ENCODE results near the gene SH3RF2.

The SH3RF2 gene

DNA sequence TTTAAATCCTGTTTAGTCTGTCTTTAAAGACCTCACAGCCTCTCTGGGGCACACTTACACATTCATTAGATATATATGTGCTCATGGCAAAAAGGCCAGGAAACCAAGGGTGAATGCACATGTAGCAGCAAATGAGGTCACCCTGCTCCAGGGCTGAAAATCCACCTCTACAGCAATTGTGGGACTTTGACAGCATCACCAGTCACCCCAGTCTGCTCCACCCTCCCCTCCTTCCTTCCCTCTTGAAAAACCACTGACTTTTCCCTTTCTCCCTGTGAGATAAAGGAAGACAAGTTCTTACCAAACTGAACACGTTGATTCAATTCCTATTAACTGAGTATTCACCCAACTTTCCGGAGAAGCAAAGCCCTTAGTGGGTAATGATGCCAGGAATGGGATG lies 15.2 kb upstream of the SH3RF2 start:
- no peak for DNase-seq (ENCODE audit: low spot score)

DNA sequence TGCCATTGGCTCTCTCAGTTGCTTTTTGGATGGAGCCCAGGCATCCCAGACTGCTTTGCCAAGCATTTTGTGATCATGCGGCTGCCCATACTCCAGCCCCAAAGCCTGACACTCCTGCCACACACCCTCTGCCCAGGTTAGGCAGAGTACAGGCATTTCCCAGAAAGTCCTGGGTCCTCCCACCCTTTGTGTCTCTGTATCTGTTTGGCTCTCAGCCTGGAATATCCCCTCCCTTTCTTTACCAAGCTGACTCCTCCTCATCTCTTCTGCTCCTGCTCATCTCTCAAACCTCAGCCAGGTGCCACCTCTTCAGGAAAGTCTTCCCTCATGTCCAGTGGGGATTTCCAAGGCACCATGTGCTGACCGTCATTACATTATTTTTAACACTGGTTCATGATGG lies 14.3 kb upstream of the SH3RF2 start:
- DNase-seq (ENCODE audit: low spot score): no peak

DNA sequence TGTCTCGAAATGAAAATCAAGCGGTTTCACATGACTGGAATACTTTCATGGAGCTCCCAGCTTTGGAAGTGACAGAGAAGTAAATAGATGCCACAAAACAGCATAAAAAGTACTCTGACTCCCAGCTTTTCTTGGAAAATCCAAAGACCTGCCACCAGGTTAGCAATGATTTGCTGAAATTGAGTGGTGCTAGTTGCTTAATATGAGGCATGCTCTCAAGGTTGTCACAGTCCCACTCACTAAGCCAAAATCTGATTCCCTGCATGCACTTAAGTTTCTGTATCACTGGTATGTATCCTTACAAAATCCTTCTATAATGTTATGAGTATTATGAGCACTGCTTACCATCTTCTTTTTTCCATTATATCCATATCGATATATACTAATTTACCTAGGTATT lies 13.0 kb upstream of the SH3RF2 start:
- no peak for DNase-seq (ENCODE audit: low spot score)

DNA sequence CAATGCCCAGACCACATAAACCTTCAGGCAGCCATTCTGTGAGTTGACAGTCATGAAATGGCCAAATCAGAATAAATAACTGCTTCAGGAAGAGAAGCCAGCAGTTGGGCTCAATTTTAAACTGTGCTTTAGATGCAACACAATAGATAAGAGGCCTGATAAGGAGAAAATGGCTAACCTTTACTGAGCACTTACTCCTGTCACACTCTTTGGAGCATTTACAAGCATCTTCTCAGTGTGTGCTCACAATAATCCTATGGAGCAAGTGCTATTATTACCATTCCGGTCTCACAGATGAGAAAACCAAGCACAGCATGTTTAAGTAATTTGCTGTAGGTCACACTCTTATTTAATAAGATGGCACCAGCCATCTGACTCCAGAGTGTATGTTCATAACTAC lies 11.5 kb upstream of the SH3RF2 start:
- no peak for DNase-seq (ENCODE audit: low spot score)

DNA sequence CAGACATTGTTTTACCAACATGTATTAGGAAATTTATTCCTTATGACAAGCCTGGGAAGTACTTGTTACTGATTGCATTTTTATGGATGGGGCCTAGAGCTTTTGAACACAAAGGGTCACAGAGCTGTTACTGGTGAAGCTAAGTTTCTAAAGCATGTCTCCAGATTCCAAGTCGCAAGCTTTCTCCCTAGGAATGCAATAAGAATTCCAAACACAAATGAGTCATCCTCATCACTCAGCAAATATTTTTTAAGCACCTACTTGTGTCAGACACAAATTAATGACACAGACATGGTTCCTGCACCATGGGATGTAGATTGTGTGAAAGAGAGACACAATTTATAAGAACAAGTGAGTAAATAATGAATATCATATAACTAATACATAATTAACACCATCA lies 11.0 kb upstream of the SH3RF2 start:
- peak; percentile 69 for DNase-seq (ENCODE audit: low spot score)

DNA sequence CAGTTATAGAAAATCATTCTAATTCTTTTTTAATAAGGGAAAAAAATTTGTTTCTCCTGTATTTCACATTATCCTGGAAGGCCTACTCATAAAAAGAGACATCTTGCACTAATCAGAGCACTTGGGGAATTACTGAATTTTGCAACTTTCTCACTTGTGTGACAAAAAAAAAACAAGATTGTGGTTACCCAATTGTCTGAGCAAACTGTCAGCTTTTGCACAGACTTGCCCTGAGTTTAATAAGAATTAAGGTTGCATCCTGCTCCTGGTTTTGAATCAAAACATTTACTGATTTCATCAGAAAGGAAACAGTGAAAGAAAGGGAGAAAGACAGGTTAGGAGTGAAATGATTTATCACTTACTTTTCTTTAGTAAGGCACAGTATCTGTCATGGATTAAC lies 10.6 kb upstream of the SH3RF2 start:
- no peak for DNase-seq (ENCODE audit: low spot score)

DNA sequence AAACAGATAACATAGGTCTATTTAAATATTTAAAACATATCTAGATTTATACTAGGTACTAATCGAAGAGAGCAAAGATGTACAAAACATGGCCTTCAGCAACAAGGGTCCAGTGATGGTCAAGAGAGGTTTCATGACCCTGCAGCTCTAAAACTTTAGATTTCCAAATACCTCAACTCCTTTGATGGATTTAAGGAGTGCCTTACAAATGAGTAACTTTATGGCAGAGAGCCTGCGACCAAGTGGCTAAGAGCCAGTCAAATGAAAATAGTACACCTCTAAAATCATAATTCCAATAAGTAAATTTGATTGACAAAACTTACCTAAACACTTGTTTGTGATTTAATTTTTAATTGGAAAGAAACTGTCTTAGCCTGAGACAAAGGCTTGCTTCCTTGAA lies 4.7 kb upstream of the SH3RF2 start:
- no peak for DNase-seq (ENCODE audit: low spot score)

DNA sequence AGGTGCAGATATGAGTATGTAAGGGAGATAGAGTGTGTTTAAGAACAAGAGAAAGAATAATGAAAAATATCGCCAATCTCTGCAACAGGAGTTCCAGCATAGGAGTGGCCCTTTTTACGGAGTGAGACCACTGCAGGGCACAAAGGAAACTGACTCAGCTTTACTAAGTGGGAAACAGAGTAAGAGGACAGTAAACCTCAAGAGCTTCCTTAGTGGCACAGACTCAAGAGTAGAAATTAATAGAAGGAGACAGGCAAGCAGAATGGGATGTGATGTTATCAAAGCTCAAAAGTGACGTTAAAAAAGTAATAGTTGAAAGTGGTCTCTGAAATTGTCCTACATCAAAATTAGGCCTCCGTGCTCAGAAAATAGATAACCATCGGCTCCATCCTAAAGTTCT lies 2.1 kb upstream of the SH3RF2 start:
- DNase-seq (ENCODE audit: low spot score): no peak

DNA sequence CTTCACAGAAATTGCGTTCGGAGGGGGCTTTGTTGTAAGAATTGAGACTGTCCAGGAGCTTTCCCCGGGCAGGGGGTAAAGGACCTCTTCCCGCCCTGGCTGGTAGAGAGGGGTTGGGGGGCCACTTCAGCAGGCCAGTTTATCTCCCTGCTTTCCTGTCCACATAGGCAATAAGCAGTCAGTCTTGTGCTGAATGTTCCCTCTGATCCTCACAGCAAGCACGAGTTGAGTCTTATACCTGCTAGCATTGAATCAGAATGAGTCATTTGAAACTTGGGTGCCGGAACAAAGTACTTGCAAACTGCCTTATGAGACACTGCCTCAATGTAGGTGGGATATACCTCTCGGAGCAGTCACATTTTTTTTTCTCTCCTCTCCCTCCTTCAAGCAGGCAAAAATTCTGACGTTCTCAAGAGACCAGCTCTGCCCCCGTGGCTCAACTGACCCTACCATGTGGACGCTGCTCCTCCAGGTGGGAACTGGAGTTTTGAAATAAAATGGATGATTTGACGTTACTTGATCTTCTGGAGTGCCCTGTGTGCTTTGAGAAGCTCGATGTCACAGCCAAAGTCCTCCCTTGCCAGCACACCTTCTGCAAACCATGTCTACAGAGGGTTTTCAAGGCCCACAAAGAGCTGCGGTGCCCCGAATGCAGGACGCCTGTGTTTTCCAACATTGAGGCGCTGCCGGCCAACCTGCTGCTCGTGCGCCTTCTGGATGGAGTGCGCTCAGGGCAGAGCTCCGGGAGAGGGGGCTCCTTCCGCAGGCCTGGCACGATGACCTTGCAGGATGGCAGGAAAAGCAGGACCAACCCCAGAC lies 1.3 kb downstream of the SH3RF2 start:
- DNase-seq (ENCODE audit: low spot score): no peak

DNA sequence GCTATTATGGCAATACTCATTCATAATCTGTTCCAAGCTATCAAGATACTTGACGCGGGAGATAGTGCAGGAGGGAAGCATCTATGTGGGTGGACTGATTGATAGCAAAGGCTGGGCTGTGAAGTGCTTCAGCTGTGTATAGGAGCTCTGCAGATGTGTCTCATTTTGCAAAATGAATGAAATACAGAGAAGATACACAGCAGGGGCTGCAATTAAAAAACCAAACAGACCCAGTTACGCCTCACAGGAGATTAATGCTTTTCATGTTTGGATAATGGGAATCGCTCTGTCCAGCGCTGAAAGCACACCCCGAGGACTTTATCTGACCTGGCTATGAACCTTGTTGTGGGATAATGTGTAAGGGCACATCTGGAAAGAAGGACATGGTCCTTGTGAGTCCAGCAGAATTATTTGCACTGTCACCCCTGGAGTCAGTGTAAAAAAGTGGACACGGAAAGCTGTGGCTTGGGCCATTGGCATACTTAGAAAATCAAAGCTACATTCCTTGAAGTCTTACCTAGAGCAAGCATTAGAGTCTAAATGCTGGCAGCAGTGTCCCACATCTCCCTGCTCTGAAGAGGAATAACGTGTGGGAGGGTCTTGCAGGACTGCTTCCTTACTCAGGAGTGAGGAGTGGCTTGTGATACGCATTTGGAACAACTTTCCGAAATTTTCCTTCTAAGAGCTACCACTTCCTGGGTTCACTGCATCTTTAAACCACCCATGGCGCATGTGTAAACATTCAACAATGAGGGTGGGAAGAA lies 2.6 kb downstream of the SH3RF2 start:
- no peak for DNase-seq (ENCODE audit: low spot score)

DNA sequence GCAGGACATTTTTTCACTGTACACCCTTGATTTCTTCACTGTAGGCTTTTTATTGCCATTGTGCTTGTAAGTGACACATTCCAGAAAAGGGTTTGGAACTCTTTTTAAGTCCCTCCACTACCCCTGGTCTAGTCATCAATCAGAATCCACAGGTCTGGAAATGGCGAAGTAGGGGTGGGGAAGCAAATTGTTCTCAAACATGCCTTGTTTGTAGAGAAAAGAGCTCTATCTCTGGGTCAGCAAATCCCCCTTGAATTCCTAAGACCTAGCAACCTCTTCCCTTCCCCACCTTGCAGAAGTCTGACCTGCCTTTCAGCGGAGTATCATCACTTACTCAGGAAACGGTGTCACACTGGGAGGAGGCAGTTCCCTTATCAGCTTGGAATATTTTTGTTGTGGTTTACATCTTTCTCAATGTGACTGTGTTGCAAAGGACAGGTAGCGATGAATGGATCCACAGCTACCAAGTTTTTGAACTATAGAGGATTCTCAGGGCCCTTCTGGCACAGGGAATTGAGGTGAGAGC lies 3.2 kb downstream of the SH3RF2 start:
- no peak for DNase-seq (ENCODE audit: low spot score)

DNA sequence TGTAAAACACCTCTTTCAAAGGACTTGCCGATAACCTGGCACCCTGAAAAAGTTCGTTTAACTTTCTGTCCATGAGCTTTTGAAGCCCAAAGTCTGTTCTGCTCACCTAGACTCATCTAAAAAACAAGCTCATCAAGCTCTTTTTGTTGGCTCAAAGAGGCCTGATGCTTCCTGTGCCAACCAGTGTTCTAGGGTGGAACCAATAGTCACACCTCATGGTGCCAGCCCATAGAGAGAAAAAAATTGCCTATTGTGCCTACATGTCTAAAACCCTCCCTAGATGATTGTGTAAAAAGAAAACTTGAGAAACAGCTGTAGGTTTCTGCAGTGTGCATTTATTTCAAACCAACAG lies 4.7 kb downstream of the SH3RF2 start:
- no peak for DNase-seq (ENCODE audit: low spot score)

DNA sequence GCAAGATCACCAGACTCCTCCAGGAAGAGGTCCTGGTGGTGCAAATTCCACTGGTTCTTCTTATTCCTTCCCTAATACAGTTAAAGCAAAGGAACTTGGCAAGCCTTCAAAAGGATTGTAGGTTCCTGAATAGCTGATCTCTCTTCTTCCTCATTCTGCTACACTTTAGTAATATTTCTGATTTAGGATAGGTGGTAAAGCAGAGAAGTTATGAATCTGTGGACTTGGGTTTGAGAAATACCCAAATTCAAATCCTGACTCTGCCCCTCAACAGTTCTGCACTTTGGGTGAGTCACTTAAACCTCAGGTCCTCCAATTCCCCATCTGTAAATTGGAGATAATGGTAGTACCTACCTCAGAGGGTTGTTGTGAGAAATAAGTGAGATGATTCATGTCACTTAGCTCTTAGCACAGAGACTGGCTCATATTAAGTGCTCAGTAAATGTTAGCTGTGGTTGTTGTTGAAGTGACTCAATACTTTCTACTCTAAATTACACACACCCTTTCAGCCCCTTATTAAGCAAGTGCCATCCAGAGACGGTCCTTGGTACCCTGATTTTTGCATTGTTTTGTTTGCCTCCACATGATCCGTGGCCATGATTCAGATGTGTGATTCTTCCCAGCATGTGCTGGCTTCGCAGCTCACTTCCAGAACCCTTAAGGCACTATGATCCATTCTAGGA lies 5.2 kb downstream of the SH3RF2 start:
- no peak for DNase-seq (ENCODE audit: low spot score)

DNA sequence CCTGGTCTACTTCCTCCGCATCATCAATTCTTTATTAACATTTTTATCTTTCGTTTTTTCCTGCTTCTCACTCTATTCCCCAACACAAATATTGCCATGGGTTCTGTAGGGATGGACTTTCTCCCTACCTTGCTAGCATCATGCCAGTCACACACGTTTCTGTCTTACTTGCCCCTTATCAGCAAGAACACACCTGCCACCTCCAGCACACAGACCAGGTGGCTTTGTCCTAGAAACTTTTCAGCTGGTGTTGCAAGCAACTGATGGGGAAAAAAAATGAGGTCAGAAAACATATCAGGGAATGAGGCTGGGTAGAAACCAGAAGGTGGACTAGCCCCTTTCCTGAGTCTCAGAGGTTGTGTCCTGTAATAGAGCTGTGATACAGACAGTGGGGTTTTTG lies 5.8 kb downstream of the SH3RF2 start:
- DNase-seq (ENCODE audit: low spot score): no peak

DNA sequence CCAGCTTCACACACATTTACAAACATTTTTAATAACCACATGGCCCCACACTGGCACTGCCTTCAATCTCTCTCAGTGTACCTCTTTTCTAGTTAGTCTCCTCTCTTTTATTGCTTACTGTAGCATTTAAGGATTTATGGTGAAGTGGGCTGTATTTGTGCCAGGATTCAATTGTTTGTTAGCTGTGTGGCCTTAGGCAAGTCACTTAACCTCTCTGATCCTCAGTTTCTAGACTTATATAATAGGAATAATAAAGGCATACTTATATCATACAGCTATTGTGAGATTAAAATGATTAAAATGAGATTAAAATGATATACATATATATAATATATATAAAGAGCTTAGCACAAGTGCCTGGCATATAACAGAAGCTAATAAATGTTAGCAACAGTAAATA lies 6.4 kb downstream of the SH3RF2 start:
- no peak for DNase-seq (ENCODE audit: low spot score)

DNA sequence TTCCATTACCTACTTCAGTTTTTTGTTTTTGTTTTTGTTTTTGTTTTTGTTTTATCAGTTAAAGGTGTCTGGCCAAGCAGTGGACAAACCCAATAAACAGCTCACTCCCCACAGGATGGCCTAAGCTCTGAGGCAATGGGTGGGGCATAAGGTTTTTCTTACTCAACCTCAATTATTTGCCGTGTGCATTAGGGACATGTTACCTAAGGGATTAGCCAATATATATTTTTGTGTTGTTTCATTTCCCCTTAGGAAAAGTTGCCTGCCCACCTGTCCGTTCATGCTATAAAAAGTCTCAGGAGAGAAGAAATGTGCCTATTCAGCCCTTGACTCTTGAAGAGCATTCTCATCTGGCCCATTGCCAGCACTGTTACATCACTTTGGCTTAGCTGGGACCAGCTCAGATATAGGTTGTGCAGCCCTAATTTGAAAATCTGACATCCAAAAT lies 7.3 kb downstream of the SH3RF2 start:
- no peak for DNase-seq (ENCODE audit: low spot score)

DNA sequence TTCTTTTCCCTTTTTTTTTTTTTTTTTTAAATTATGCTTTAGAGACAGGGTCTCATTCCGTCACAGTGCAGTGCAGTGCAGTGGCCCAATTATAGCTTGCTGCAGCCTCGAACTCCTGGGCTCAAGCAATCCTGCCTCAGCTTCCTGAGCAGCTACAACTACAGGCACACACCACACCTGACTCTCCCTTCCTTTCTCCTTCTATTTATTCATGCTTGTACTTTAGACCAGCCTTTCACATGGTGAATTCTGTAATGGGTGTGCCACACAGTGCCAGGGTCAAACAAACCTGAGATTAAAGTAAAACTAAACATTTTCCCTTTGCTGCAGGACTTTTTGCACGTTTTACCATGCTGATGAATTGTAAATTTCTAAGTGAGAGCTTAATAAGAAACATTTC lies 8.0 kb downstream of the SH3RF2 start:
- DNase-seq (ENCODE audit: low spot score): no peak

DNA sequence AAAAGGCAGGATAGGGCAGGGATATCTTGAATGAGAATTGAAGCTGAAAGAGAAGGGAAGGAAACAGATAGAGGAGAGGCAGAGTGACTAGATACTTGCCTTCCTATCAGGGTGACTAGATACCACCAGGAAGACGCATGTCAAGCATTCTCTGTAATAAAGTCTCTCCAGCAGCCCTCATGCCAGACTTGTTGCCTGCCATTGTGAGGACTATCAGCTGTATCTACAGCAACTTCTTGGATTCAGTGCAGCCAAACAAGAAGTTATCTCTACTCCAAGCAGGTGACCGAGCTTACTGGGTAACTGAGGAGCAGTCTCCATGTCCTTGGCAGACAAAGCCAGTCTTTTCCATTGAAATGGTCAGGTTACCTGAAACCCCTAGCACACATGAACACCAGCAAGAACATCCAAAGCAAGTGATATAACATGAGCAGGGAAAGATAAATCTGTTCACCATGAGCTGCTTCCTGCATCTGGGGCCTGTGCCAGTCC lies 9.3 kb downstream of the SH3RF2 start:
- DNase-seq (ENCODE audit: low spot score): no peak

DNA sequence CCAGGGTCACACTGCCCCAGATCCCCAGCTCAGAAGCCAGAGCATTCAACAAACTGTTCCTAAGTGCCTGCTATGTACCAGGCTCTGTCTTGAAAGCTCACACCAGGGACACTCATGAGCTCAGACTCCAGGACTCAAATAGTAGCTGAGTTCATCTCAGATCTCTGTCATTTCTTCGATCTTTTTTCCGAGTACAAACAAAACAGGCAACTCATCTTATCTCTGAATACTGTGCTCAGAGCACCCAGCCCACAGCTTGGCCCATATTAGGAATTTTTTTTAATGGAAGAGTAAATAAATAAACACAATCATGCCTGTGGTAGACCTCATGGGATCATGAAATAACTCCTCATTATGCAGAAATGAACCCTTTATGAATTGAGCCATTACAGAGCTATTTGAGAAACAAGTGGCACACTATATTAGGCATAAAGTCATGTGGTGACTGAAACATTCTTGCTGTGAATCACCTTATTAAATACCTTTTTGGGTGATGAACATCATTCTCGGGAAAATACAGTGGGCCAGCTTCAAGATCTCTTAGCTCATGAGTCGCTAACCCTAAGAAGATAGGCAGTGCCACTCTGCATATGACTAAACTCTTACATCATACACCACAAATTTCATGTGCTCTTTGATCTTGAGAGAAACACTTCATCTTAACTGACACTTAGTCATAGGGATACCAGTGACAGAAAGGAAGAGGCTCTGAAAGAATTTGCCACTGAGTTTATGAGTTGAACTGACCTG lies 9.9 kb downstream of the SH3RF2 start:
- DNase-seq (ENCODE audit: low spot score): peak; percentile 61

DNA sequence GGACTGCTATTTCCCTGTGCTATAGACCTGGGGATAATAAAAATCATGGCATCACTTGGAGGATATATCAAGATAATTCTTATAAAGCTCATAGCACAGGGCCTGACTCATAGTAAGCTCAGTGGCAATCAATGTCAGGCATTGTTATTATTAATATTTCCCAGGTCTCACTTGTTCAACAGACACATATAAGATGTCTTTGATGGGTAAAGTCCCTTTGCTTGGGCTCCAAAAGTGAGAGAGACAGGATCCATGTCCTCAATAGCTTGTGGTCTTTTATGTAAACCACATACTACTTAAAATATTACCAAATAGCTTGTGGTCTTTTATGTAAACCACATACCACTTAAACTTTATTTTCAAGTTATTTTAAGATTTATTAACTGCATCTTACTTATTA lies 11.2 kb downstream of the SH3RF2 start:
- DNase-seq (ENCODE audit: low spot score): no peak

DNA sequence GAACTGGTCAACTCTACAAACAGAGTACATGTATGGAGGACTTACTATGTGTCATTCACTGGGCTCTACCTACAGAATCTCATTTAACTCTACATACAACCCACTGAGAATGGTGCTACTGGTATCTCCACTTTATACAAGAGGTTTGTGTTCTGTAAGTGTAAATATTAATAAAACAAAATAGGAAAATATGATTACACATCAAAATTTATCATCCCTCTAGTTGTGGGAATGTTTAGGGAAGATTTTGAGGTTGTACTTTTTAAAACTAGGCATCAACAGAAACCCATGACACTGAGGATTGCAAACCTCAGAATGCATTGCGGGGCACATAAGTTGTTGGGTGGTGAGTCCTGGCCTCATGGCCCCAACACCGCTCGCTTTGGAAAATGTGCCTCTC lies 11.7 kb downstream of the SH3RF2 start:
- no peak for DNase-seq (ENCODE audit: low spot score)

DNA sequence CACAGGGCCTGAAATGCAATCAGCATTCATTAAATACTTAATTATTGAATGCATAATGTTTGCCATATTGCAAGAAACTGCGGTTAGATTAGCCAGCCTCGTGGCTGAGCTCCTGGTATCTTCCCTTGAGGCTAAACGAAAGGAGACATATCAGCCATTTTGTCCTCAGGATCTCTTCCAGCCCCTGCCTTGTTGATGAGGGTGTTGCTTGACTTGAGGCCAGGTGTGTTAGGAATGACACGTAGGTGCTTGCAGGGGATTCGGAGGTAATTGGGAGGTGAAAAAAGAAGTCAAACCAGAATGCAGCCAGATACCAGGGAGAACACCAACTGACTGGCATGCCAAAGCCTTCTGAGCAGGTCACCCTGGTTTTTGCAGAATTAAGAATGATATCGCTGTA lies 12.5 kb downstream of the SH3RF2 start:
- DNase-seq (ENCODE audit: low spot score): no peak
